ENCODE results near the gene ZNF346. TPM values are rescaled to one million over a fixed set of nuclear protein-coding genes. Genes with fewer than 3 reads are reported as not detected.

ZNF346 gene
- total and polyA plus RNA-seq, 10 donors, result 5.9 to 36.3 (median 25.6) TPM

GRCh38 chr5:177098470-177099141 is 76.1 kb downstream of the ZNF346 start:
- TF ChIP-seq CTCF (IDR thresholded peaks at IDR 0.05 in 8 of 11, conservative IDR thresholded peaks at IDR 0.05 in 3 of 11) (no peak), POLR2AphosphoS5 (IDR thresholded peaks at IDR 0.05) (peak; percentile 24 to 84 (median 75))
- Histone ChIP-seq H3K9me3 (no peaks in the 10 kb centered on the region), H3K4me3 (no peak overlapping the region), H3K27ac (peak overlapping the region in 6 of 8 donors; percentile 36 to 70 (median 56)), H3K36me3 (peaks cover 0 to under 1% (median 0%) of the 10 kb centered on the region in 6 donors), H3K27me3 (replicated peaks in 1 of 7) (peaks cover 0 to 12% (median 0%) of the 10 kb centered on the region in 7 donors), H3K4me1 (peaks cover 0 to 53% (median 30%) of the 10 kb centered on the region in 6 donors)
- WGBS, 5 donors, result 76 to 89% (median 82%) methylated on average over 11 to 18 of the region's 18 CpGs
- intact Hi-C loops (cut with DNase I; ENCODE audit: low total_unique reads), result no loop called here
- no peak for DNase-seq

GRCh38 chr5:177099422-177100093 is 77.1 kb downstream of the ZNF346 start:
- 54 to 61% (median 59%) methylated on average over 13 of the region's 13 CpGs for WGBS, 5 donors
- Histone ChIP-seq H3K4me3 (no peak overlapping the region), H3K9me3 (no peaks in the 10 kb centered on the region), H3K27me3 (replicated peaks in 1 of 7) (peaks cover 0 to 20% (median 0%) of the 10 kb centered on the region in 7 donors), H3K4me1 (peaks cover 0 to 43% (median 23%) of the 10 kb centered on the region in 6 donors), H3K36me3 (no peaks in the 10 kb centered on the region), H3K27ac (peak overlapping the region in 3 of 8 donors; percentile 57 to 70 (median 65))
- DNase-seq, result no peak
- TF ChIP-seq POLR2A (IDR thresholded peaks at IDR 0.05) (no peak), CTCF (IDR thresholded peaks at IDR 0.05 in 8 of 11, conservative IDR thresholded peaks at IDR 0.05 in 3 of 11) (no peak), POLR2AphosphoS5 (IDR thresholded peaks at IDR 0.05) (no peak)
- intact Hi-C loops (cut with DNase I; ENCODE audit: low total_unique reads), result no loop called here

GRCh38 chr5:177100714-177101121 is 78.2 kb downstream of the ZNF346 start:
- TF ChIP-seq POLR2AphosphoS5 (IDR thresholded peaks at IDR 0.05) (peak in 2 of 3 donors; percentile 8 to 49), POLR2A (IDR thresholded peaks at IDR 0.05) (no peak)
- intact Hi-C loops (cut with DNase I; ENCODE audit: low total_unique reads), result no loop called here
- Histone ChIP-seq H3K4me3 (no peak overlapping the region), H3K36me3 (no peaks in the 10 kb centered on the region), H3K9me3 (no peaks in the 10 kb centered on the region), H3K27ac (peak overlapping the region in 2 of 8 donors; percentile 18 to 29), H3K27me3 (replicated peaks in 1 of 7) (peaks cover 0 to 23% (median 0%) of the 10 kb centered on the region in 7 donors), H3K4me1 (peaks cover 0 to 32% (median 14%) of the 10 kb centered on the region in 6 donors)
- WGBS, 5 donors, result 66 to 77% (median 76%) methylated on average over 6 of the region's 6 CpGs
- no peak for DNase-seq

- DNase-seq, result no peak
- no peak for TF ChIP-seq CTCF (IDR thresholded peaks at IDR 0.05 in 8 of 11, conservative IDR thresholded peaks at IDR 0.05 in 3 of 11)
- no peak for TF ChIP-seq POLR2A (IDR thresholded peaks at IDR 0.05)
- TF ChIP-seq POLR2AphosphoS5 (IDR thresholded peaks at IDR 0.05), result no peak
- intact Hi-C loops (cut with DNase I; ENCODE audit: low total_unique reads), result no loop called here
- H3K4me3 ChIP-seq, result no peak overlapping the region
- H3K27me3 ChIP-seq (replicated peaks in 1 of 7), result peaks cover 0 to 24% (median 0%) of the 10 kb centered on the region in 7 donors
- no peaks in the 10 kb centered on the region for H3K36me3 ChIP-seq
- 54 to 75% (median 58%) methylated on average over 9 of the region's 9 CpGs for WGBS, 5 donors
- H3K27ac ChIP-seq, result no peak overlapping the region
- no peaks in the 10 kb centered on the region for H3K9me3 ChIP-seq
- peaks cover 0 to 11% (median 3%) of the 10 kb centered on the region in 6 donors for H3K4me1 ChIP-seq
These were observed 81.2 kb downstream of the ZNF346 start for GRCh38 chr5:177103523-177104253.

Measured in spleen (tissue), 11 donors.